PFSK-1 (cell line): ENCODE measurements around the gene BAHCC1.

ENCODE experiments used
- REST ChIP-seq, 2 experiments: IDR thresholded peaks; 2 replicates each; pipeline versions ENCODE4 v1.6.1 to v1.8.0; 2011 to 2012; ENCODE audit warnings: low read depth in 2 of 2, low read length in 2 of 2, control low read depth in 1 of 2, inconsistent platforms in 1 of 2, mild to moderate bottlenecking in 1 of 2, moderate library complexity in 1 of 2; ENCODE audit not compliant: insufficient read depth in 1 of 2
- SIN3A ChIP-seq: IDR thresholded peaks from 2 replicates; pipeline ENCODE4 v1.6.1; 2012; ENCODE audit warnings: mild to moderate bottlenecking, low read length, moderate library complexity, borderline replicate concordance; ENCODE audit not compliant: insufficient read depth
- TAF1 ChIP-seq: IDR thresholded peaks from 2 replicates; pipeline ENCODE4 v1.6.1; 2012; ENCODE audit warnings: low read length, control low read depth, borderline replicate concordance; ENCODE audit not compliant: insufficient read depth

- TF ChIP-seq SIN3A (no peak), TAF1 (no peak), REST (IDR thresholded peaks at IDR 0.05; ENCODE audit: insufficient read depth in 1 of 2, low read depth in 2 of 2, low read length in 2 of 2) (no peak)
These were observed 10.3 kb upstream of the BAHCC1 start for GRCh38 chr17:81384929-81385319.
